Measurements from ENCODE around the gene TMEM232. TPM values are rescaled to one million over a fixed set of nuclear protein-coding genes. Genes with fewer than 3 reads are reported as not detected.

TMEM232 gene
- total RNA-seq, 4 donors from 2014 or later, result 0.54 to 2.3 (median 0.93) TPM

DNA sequence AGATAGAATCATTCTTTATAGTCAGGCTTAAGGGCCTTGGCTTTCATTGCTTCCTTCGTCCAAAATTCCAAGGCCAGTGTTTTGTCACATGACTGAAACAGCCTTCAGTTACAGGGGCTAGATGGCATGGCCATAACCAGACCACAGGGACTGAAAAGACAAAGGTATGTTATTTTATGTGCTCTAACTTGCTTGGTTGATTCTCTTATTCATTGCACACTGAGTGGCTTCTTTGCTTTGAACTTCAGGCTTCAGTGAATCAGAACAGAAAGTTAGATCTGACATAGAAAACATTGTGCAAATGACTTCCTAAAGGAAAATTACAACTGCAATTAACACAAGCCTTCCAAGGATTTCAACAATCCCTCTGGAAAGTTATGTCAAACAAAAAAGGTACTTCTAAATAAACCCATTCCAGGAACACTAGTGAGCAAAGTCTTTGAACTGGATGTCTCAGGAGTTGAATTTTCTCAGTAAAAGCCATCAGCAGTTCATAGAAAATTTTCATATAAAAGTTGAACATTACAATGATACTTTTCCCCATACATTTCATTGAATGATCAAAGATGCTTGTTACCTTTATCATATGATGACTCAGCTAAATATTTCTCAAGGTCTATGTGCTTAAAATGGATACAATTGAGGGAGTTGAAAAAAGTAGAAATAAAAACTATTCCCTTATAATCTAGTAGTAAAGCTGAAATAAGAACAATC is 355.3 kb downstream of the TMEM232 start:
- TF ChIP-seq POLR2A (IDR thresholded peaks at IDR 0.05), result no peak
- TF ChIP-seq, protein P1, sequence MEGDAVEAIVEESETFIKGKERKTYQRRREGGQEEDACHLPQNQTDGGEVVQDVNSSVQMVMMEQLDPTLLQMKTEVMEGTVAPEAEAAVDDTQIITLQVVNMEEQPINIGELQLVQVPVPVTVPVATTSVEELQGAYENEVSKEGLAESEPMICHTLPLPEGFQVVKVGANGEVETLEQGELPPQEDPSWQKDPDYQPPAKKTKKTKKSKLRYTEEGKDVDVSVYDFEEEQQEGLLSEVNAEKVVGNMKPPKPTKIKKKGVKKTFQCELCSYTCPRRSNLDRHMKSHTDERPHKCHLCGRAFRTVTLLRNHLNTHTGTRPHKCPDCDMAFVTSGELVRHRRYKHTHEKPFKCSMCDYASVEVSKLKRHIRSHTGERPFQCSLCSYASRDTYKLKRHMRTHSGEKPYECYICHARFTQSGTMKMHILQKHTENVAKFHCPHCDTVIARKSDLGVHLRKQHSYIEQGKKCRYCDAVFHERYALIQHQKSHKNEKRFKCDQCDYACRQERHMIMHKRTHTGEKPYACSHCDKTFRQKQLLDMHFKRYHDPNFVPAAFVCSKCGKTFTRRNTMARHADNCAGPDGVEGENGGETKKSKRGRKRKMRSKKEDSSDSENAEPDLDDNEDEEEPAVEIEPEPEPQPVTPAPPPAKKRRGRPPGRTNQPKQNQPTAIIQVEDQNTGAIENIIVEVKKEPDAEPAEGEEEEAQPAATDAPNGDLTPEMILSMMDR (IDR thresholded peaks at IDR 0.05), result no peak
- WGBS, 2 donors, result 79 to 82% methylated on average over 1 of the region's 1 CpG
- intact Hi-C loops (cut with DNase I; ENCODE audit: low total_unique reads), result no loop called here

More for the DNA sequence above, 355.3 kb downstream of the TMEM232 start:
- H3K4me3 ChIP-seq (ENCODE audit: low read depth, poor library complexity, severe bottlenecking), result no peak overlapping the region
- DNase-seq (ENCODE audit: low spot score in 2 of 2), result no peak

Small RNA genes within 50 kb of the gene (microRNA-seq; reads per million reads assigned to microRNA genes)
- 0 reads per million in 2 donors for gene MIR548F3 (ENCODE audit: borderline number of aligned reads in 1 of 2, borderline replicate concordance in 2 of 2)

Other genes with a start within 250 kb of the TMEM232 start
- 10 to 100 TPM; 36.6 to 44.7 (median 43.4) TPM for gene SLC25A46, start 12.3 kb upstream of the TMEM232 start, total RNA-seq

Data from lower leg skin (tissue), 4 donors.